ENCODE measurements around the gene PRDM10. TPM values are rescaled to one million over a fixed set of nuclear protein-coding genes. Genes with fewer than 3 reads are reported as not detected.

PRDM10 gene
- total and polyA plus RNA-seq, 10 of the 15 experiments (the other 5 are each of a cell fraction or from before 2014, with no cell fraction given) = 0.93 to 6.2 (median 4.1) TPM

GRCh38 chr11:130006929-130007328, 4.3 kb upstream of the PRDM10 start:
- no peak overlapping the region for H3K27ac ChIP-seq (ENCODE audit: control insufficient read depth, insufficient read depth)
- intact Hi-C loops (cut with micrococcal nuclease; ENCODE audit: unreplicated experiment) (no loop called here), in situ Hi-C loops (cut with MboI) (no loop called here)
- ChIA-PET CTCF (interaction anchor here (1.2 kb wide), 1 partner anchor 112 kb away, joined by 3 read pairs; no protein-coding TSS in a partner anchor), SMC1A (ENCODE audit: uncharacterized antibody, unreplicated experiment) (interaction anchor here (1.6 kb wide), 1 partner anchor 125 kb away, joined by 6 read pairs; no protein-coding TSS in a partner anchor), POLR2A (interaction anchor here (1.1 kb wide), 1 partner anchor 64 kb away, joined by 11 read pairs; no protein-coding TSS in a partner anchor), RAD21 (ENCODE audit: unreplicated experiment) (interaction anchor here (0.7 kb wide), 1 partner anchor 124 kb away, joined by 4 read pairs; no protein-coding TSS in a partner anchor)
- 0 out of 2 replicates have a peak, but pooled peaks cover 3% of the 10 kb centered on the region for H3K4me1 ChIP-seq (ENCODE audit: control insufficient read depth, insufficient read depth, low read length)
- no peak for FAIRE-seq
- H3K27me3 ChIP-seq (replicated peaks in 1 of 2; ENCODE audit: control insufficient read depth in 2 of 2, insufficient read depth in 2 of 2, low read length in 1 of 2) = no peaks in the 10 kb centered on the region
- no TSS peak for BruUV-seq (replicated peaks)
- no peak overlapping the region for H3K4me3 ChIP-seq
- no peaks in the 10 kb centered on the region for H3K9me3 ChIP-seq (replicated peaks; ENCODE audit: control insufficient read depth, insufficient read depth, low read length)
- ATAC-seq = no peak
- no peak for DNase-seq (ENCODE audit: low read depth, low spot score)
- H4K20me1 ChIP-seq (ENCODE audit: control insufficient read depth, insufficient read depth) = no peaks in the 10 kb centered on the region
- TF ChIP-seq, protein P1, sequence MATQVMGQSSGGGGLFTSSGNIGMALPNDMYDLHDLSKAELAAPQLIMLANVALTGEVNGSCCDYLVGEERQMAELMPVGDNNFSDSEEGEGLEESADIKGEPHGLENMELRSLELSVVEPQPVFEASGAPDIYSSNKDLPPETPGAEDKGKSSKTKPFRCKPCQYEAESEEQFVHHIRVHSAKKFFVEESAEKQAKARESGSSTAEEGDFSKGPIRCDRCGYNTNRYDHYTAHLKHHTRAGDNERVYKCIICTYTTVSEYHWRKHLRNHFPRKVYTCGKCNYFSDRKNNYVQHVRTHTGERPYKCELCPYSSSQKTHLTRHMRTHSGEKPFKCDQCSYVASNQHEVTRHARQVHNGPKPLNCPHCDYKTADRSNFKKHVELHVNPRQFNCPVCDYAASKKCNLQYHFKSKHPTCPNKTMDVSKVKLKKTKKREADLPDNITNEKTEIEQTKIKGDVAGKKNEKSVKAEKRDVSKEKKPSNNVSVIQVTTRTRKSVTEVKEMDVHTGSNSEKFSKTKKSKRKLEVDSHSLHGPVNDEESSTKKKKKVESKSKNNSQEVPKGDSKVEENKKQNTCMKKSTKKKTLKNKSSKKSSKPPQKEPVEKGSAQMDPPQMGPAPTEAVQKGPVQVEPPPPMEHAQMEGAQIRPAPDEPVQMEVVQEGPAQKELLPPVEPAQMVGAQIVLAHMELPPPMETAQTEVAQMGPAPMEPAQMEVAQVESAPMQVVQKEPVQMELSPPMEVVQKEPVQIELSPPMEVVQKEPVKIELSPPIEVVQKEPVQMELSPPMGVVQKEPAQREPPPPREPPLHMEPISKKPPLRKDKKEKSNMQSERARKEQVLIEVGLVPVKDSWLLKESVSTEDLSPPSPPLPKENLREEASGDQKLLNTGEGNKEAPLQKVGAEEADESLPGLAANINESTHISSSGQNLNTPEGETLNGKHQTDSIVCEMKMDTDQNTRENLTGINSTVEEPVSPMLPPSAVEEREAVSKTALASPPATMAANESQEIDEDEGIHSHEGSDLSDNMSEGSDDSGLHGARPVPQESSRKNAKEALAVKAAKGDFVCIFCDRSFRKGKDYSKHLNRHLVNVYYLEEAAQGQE (IDR thresholded peaks at IDR 0.05; ENCODE audit: low read depth, low read length) = no peak
- TF ChIP-seq SKIL (IDR thresholded peaks at IDR 0.05; ENCODE audit: low read depth, poor library complexity, severe bottlenecking) (no peak), TAF1 (IDR thresholded peaks at IDR 0.05; ENCODE audit: borderline replicate concordance, low read depth, low read length) (no peak), BMI1 (IDR thresholded peaks at IDR 0.05; ENCODE audit: borderline replicate concordance) (no peak), SMARCA5 (IDR thresholded peaks at IDR 0.05) (no peak)
- H3K4me2 ChIP-seq (ENCODE audit: control insufficient read depth, insufficient read depth) = no peak overlapping the region
- no peak overlapping the region for H2AFZ ChIP-seq (ENCODE audit: control insufficient read depth, low read depth, low read length)
- no peaks in the 10 kb centered on the region for H3K36me3 ChIP-seq (ENCODE audit: control insufficient read depth in 2 of 2, insufficient read depth in 2 of 2, low read length in 1 of 2)
- H3K9ac ChIP-seq (ENCODE audit: control insufficient read depth, insufficient read depth, low read length) = no peak overlapping the region
- H3K79me2 ChIP-seq (ENCODE audit: control insufficient read depth, insufficient read depth, low read length) = peaks cover under 1% of the 10 kb centered on the region
- 64% methylated on average over 3 of the region's 3 CpGs for WGBS (ENCODE audit: insufficient coverage, insufficient replicate concordance, low lambda C conversion rate, missing lambda C conversion rate)

All from GM12878 (cell line).